Transverse colon (tissue), 4 donors: ENCODE data around the gene LCAT. TPM values are rescaled to one million over a fixed set of nuclear protein-coding genes. Genes with fewer than 3 reads are reported as not detected.

Experiments used
- DNase-seq: peaks from one replicate; pipeline ENCODE4 v3.0.0-alpha.2; 2019
- H3K27ac ChIP-seq, 4 donors: fragments of 200-600 bp; sonication (generic); 2 replicates each; pipeline ENCODE4 v1.5.1; 2016 to 2018; ENCODE audit warnings: inconsistent platforms in 4 of 4
- H3K27me3 ChIP-seq: fragments of 200-600 bp; sonication (generic); 2 replicates; pipeline ENCODE4 v1.5.1; 2017; ENCODE audit warnings: inconsistent platforms
- H3K36me3 ChIP-seq, 4 donors: fragments of 200-600 bp; sonication (generic); 2 replicates each; pipeline ENCODE4 v1.5.1; 2017 to 2019; ENCODE audit warnings: inconsistent platforms in 4 of 4
- H3K4me1 ChIP-seq, 4 donors: fragments of 200-600 bp; sonication (generic); 2 replicates each; pipeline ENCODE4 v1.5.1; 2017 to 2020; ENCODE audit warnings: inconsistent platforms in 4 of 4
- H3K4me3 ChIP-seq, 4 donors: fragments of 200-600 bp; sonication (generic); 1 replicate in 1 of 4; 2 replicates in 3 of 4; pipeline versions ENCODE4 v1.5.1 to v1.6.1; 2017 to 2019; ENCODE audit warnings: inconsistent platforms in 4 of 4
- H3K9me3 ChIP-seq, 2 donors: fragments of 200-600 bp; sonication (generic); 2 replicates each; pipeline ENCODE4 v1.5.1; 2017 to 2019; ENCODE audit warnings: inconsistent platforms in 2 of 2
- EP300 ChIP-seq: sonication (generic); formaldehyde crosslinking; IDR thresholded peaks from one replicate; pipeline ENCODE4 v1.6.1; 2017; ENCODE audit warnings: antibody characterized with exemption, low read depth
- POLR2A ChIP-seq: fragments of 450-650 bp; IDR thresholded peaks from one replicate; pipeline ENCODE4 v1.6.1; 2016; ENCODE audit warnings: antibody characterized with exemption, mild to moderate bottlenecking, moderate library complexity
- POLR2AphosphoS5 ChIP-seq, 3 donors: sonication (generic); formaldehyde crosslinking; IDR thresholded peaks; one replicate each; pipeline ENCODE4 v1.6.1; 2016; ENCODE audit warnings: antibody characterized with exemption in 3 of 3
- WGBS, 2 donors: methylation state at CpG; one replicate each; pipeline ENCODE4 v1.1.5; 2018; ENCODE audit warnings: low coverage in 1 of 2; 5-methylcytosine and 5-hydroxymethylcytosine counted together
- in situ Hi-C, 4 donors: fragments of 200-750 bp; cut with MboI; loops; one replicate each; pipeline versions ENCODE4 v1.15.0 to v1.15.1; 2017; ENCODE audit warnings: low sequenced_read_pairs in 3 of 4, low pct_ligation_motif_present in 1 of 4, low pct_unique_long_range_greater_than_20kb in 1 of 4
- intact Hi-C: fragments of 100-400 bp; cut with DNase I; formaldehyde crosslinking; loops from one replicate; pipeline ENCODE4 v1.15.1; 2023; ENCODE audit warnings: low total_unique reads
- total RNA-seq, 4 donors: library from RNA; depleted of rRNA; stranded (reverse); fragments of >200 nt; gene quantifications; one replicate each; pipeline ENCODE4 v1.1.0, GENCODE V29; 2016
- TF ChIP-seq, protein P1 (sequence below), 5 experiments: fragments of 200-600 bp in 3 of 5; fragments of 450-650 bp in 2 of 5; sonication (generic) in 3 of 5; IDR thresholded peaks; 1 replicate in 2 of 5; 2 replicates in 3 of 5; pipeline ENCODE4 v1.5.1; 2016 to 2017; ENCODE audit warnings: antibody characterized with exemption in 5 of 5, inconsistent platforms in 3 of 5, mild to moderate bottlenecking in 2 of 5, moderate library complexity in 1 of 5

LCAT gene
- total RNA-seq, 4 donors from 2014 or later: 2.2 to 30.7 (median 4.2) TPM

DNA sequence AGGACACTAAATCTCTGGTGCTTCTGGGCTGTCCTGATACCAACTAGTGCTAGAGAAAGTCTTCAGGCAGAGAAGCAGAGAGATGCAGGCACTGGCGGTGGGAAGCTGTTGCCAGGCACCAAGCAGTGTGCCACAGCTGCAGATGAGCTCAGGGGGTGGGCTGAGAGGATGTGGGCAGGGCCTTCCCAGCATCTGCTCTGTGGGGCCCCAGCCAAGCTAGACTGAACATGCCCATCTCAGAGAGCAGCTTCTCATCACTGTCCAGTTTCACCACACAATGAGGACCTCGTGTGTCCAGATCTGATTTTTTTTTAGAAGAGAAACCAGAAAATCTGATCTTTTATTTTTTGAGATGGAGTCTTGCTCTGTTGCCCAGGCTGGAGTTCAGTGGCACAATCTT is 33.8 kb downstream of the LCAT start:
- WGBS, 2 donors: 63% methylated on average over 2 of the region's 2 CpGs; no CpG with 5 or more reads in 1 of the 2 donors
- Histone ChIP-seq H3K9me3 (no peaks in the 10 kb centered on the region), H3K27ac (no peak overlapping the region), H3K4me1 (peaks cover 0 to 1% (median 0%) of the 10 kb centered on the region in 4 donors), H3K27me3 (no peaks in the 10 kb centered on the region), H3K4me3 (no peak overlapping the region), H3K36me3 (peaks cover 0 to 5% (median 0%) of the 10 kb centered on the region in 4 donors)
- intact Hi-C loops (no loop called here), in situ Hi-C loops (no loop called here)
- TF ChIP-seq, protein P1, sequence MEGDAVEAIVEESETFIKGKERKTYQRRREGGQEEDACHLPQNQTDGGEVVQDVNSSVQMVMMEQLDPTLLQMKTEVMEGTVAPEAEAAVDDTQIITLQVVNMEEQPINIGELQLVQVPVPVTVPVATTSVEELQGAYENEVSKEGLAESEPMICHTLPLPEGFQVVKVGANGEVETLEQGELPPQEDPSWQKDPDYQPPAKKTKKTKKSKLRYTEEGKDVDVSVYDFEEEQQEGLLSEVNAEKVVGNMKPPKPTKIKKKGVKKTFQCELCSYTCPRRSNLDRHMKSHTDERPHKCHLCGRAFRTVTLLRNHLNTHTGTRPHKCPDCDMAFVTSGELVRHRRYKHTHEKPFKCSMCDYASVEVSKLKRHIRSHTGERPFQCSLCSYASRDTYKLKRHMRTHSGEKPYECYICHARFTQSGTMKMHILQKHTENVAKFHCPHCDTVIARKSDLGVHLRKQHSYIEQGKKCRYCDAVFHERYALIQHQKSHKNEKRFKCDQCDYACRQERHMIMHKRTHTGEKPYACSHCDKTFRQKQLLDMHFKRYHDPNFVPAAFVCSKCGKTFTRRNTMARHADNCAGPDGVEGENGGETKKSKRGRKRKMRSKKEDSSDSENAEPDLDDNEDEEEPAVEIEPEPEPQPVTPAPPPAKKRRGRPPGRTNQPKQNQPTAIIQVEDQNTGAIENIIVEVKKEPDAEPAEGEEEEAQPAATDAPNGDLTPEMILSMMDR (IDR thresholded peaks at IDR 0.05): no peak
- no peak for TF ChIP-seq POLR2AphosphoS5 (IDR thresholded peaks at IDR 0.05)
- TF ChIP-seq EP300: no peak
- no peak for TF ChIP-seq POLR2A
- DNase-seq: no peak

DNA sequence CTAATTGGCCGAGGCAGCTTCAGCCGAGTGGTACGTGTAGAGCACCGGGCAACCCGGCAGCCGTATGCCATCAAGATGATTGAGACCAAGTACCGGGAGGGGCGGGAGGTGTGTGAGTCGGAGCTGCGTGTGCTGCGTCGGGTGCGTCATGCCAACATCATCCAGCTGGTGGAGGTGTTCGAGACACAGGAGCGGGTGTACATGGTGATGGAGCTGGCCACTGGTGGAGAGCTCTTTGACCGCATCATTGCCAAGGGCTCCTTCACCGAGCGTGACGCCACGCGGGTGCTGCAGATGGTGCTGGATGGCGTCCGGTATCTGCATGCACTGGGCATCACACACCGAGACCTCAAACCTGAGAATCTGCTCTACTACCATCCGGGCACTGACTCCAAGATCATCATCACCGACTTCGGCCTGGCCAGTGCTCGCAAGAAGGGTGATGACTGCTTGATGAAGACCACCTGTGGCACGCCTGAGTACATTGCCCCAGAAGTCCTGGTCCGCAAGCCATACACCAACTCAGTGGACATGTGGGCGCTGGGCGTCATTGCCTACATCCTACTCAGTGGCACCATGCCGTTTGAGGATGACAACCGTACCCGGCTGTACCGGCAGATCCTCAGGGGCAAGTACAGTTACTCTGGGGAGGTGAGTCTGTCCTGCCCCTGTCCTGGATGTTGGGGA is 34.7 kb downstream of the LCAT start:
- Histone ChIP-seq H3K36me3 (peaks cover 0 to 5% (median 0%) of the 10 kb centered on the region in 4 donors), H3K27me3 (no peaks in the 10 kb centered on the region), H3K4me1 (no peaks in the 10 kb centered on the region), H3K27ac (no peak overlapping the region), H3K4me3 (no peak overlapping the region), H3K9me3 (no peaks in the 10 kb centered on the region)
- WGBS, 2 donors: 95% methylated on average over 36 of the region's 36 CpGs; no CpG with 5 or more reads in 1 of the 2 donors
- intact Hi-C loops: no loop called here
- in situ Hi-C loops: no loop called here
- DNase-seq: no peak
- TF ChIP-seq EP300: no peak
- TF ChIP-seq POLR2AphosphoS5 (IDR thresholded peaks at IDR 0.05): no peak
- no peak for TF ChIP-seq POLR2A
- TF ChIP-seq, protein P1 (IDR thresholded peaks at IDR 0.05): no peak

- Histone ChIP-seq H3K4me1 (peaks cover 0 to under 1% (median 0%) of the 10 kb centered on the region in 4 donors), H3K4me3 (no peak overlapping the region), H3K9me3 (no peaks in the 10 kb centered on the region), H3K27ac (no peak overlapping the region), H3K36me3 (peaks cover 0 to 5% (median 0%) of the 10 kb centered on the region in 4 donors), H3K27me3 (no peaks in the 10 kb centered on the region)
- no peak for DNase-seq
- TF ChIP-seq, protein P1 (IDR thresholded peaks at IDR 0.05): no peak
- no peak for TF ChIP-seq EP300
- no peak for TF ChIP-seq POLR2AphosphoS5 (IDR thresholded peaks at IDR 0.05)
- TF ChIP-seq POLR2A: no peak
- 80 to 92% methylated on average over 1 to 11 of the region's 11 CpGs for WGBS, 2 donors
- intact Hi-C loops: no loop called here
- in situ Hi-C loops: no loop called here
Observed at GRCh38 chr16:67907397-67908180, 36.3 kb downstream of the LCAT start.

DNA sequence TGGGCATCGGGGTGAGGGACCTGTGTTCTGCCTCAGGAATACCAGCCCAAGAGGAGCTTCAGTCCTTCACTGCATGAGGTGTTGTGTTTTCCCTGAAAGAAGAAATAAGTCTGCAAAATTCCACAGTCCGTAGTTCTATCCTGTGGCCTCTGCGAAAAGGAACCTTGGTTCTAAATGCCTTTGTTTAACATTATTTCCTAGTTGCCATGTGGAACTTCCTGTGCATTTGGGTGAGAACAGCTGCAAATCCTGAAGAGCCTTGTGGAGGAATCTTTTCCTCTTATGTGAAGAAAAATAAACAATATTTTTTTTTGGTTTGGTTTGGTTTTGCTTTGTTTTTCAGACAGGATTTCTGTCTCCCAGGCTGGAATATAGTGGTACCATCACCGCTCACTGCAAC is 41.1 kb downstream of the LCAT start:
- Histone ChIP-seq H3K4me1 (peaks cover 0 to 23% (median 4%) of the 10 kb centered on the region in 4 donors), H3K27ac (peak overlapping the region in 1 of 4 donors; percentile 7), H3K27me3 (no peaks in the 10 kb centered on the region), H3K4me3 (no peak overlapping the region), H3K9me3 (no peaks in the 10 kb centered on the region), H3K36me3 (no peaks in the 10 kb centered on the region)
- intact Hi-C loops (no loop called here), in situ Hi-C loops (no loop called here)
- TF ChIP-seq EP300: no peak
- no peak for TF ChIP-seq POLR2AphosphoS5 (IDR thresholded peaks at IDR 0.05)
- TF ChIP-seq, protein P1 (IDR thresholded peaks at IDR 0.05): no peak
- TF ChIP-seq POLR2A: no peak
- WGBS, 2 donors: 65 to 94% methylated on average over 2 to 4 of the region's 4 CpGs
- no peak for DNase-seq
